T-helper 1 cell treated with Interleukin-12 subunit alpha and Interleukin-12 subunit beta and Interleukin-4 antibody, amounts not matched to agents 30 μg/mL and 1 μg/mL, for 36 hours (primary cell): ENCODE measurements around the gene MAST4.
"Not testable (repeated sequence)": the region's sequence is repeated elsewhere in the genome, so short reads cannot be mapped to it uniquely, and the experiment has no call there.

Experiments
- H3K27ac Mint-ChIP-seq: one replicate; pipeline ENCODE4 v1.8.0; 2021; ENCODE audit warnings: mild to moderate bottlenecking, mixed read lengths
- H3K27me3 Mint-ChIP-seq: one replicate; pipeline ENCODE4 v1.8.0; 2021; ENCODE audit warnings: low read depth, mixed read lengths
- H3K36me3 Mint-ChIP-seq: one replicate; pipeline ENCODE4 v1.8.0; 2021; ENCODE audit warnings: low read depth, mixed read lengths
- H3K4me1 Mint-ChIP-seq: one replicate; pipeline ENCODE4 v1.8.0; 2021; ENCODE audit warnings: low read depth, mixed read lengths
- H3K4me3 Mint-ChIP-seq: one replicate; pipeline ENCODE4 v1.8.0; 2021; ENCODE audit warnings: mild to moderate bottlenecking, moderate library complexity, mixed read lengths
- H3K9me3 Mint-ChIP-seq: one replicate; pipeline ENCODE4 v1.8.0; 2021; ENCODE audit warnings: mixed read lengths

Gene MAST4

DNA sequence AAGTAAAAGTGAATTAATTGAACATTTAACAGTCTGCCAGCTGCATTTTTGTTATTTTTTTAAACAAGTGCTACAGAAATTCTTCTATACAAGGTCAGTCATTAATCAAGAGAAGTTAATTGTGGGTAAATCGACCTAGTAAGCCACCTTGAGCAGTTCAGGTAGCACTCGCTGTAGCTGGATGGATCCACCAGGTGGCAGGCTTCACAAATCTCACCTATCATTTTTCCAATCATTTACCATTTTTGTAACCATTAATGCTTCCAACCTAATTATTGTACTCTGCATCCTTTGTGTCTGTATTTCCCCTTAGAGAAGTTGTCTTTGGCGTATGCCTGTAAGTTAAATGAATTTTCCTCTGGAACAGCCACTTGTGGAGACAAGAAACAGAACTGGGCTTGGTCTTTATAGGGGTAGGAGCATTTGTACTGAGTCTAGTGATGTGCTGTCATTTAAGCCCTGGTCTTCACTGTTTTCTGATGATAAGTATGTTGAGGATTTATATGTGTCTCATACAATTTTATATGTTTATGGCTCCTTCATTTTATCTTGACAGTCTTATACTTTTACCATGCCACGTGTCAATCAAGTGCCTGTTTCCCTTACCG is 560.9 kb downstream of the MAST4 start:
- peaks cover 48% of the 10 kb centered on the region for H3K4me1 Mint-ChIP-seq
- no peaks in the 10 kb centered on the region for H3K9me3 Mint-ChIP-seq
- peak overlapping the region; percentile 74 for H3K27ac Mint-ChIP-seq
- H3K27me3 Mint-ChIP-seq = no peaks in the 10 kb centered on the region
- no peak overlapping the region for H3K4me3 Mint-ChIP-seq
- peaks cover 47% of the 10 kb centered on the region for H3K36me3 Mint-ChIP-seq

DNA sequence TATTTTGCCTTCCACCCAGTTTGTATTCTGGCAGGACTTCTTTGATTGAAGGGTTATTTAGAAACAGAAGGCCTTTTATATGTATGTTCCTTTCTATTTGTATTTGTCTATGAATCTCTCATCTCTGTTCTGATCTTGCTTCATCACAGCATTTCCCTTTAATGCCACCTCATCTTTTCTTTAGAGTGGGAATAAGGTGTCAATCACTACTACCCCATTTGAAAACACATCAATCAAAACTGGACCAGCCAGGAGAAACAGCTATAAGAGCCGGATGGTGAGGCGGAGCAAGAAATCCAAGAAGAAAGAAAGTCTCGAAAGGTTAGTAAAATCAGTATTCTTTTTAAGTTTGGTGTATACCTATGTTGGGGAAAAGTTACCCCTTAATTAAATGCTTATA is 564.1 kb downstream of the MAST4 start:
- Mint-ChIP-seq H3K4me3 (peak overlapping the region; percentile 89), H3K36me3 (peaks cover 61% of the 10 kb centered on the region), H3K4me1 (peaks cover 63% of the 10 kb centered on the region), H3K9me3 (no peaks in the 10 kb centered on the region), H3K27me3 (no peaks in the 10 kb centered on the region), H3K27ac (peak overlapping the region; percentile 86)

DNA sequence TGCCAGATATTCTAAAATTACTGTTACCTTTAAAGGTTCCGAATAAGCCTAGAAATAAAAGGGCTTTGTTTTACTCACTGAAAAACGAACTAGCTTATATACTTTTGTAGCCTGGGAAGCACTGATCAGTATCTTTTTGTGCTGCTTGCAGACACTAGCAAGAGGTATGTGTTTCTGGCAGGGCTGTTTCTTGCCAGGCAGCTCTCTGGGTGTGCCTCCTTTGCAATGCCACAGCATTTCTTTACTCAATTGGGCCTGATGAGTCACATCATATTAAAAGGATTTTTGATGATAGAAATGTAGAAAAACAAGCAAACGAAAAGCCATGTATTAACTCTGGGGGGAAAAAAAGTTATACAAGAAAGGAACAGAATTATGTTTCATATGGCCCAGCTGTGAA is 564.8 kb downstream of the MAST4 start:
- peak overlapping the region; percentile 89 for H3K4me3 Mint-ChIP-seq
- H3K4me1 Mint-ChIP-seq = peaks cover 63% of the 10 kb centered on the region
- H3K9me3 Mint-ChIP-seq = no peaks in the 10 kb centered on the region
- peak overlapping the region; percentile 86 for H3K27ac Mint-ChIP-seq
- H3K27me3 Mint-ChIP-seq = no peaks in the 10 kb centered on the region
- H3K36me3 Mint-ChIP-seq = peaks cover 68% of the 10 kb centered on the region

DNA sequence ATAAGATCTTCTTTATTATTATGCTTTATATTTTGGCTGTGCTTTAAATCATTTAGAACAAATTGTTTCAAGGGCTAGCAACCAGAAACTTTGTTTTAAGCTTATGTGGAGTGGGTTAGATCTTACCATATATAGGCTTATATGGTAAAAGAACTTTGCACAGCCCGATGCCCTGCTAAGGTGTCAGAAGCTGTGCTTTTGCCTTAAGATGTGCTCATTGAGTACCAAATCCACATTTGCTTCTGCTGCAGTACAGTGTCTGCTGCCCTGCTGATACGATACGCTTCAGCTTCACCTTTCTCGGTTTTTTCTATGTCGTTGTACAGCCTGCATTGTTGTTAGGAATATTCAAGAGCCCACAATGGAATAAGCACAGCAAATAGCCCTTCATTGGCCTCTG is 565.6 kb downstream of the MAST4 start:
- Mint-ChIP-seq H3K36me3 (peaks cover 64% of the 10 kb centered on the region), H3K4me1 (peaks cover 58% of the 10 kb centered on the region), H3K27ac (peak overlapping the region; percentile 86), H3K4me3 (peak overlapping the region; percentile 89), H3K9me3 (no peaks in the 10 kb centered on the region), H3K27me3 (no peaks in the 10 kb centered on the region)

- Mint-ChIP-seq H3K27me3 (no peaks in the 10 kb centered on the region), H3K4me1 (peaks cover 66% of the 10 kb centered on the region), H3K27ac (peak overlapping the region; percentile 86), H3K4me3 (peak overlapping the region; percentile 89), H3K9me3 (no peaks in the 10 kb centered on the region), H3K36me3 (peaks cover 69% of the 10 kb centered on the region)
Observed at GRCh38 chr5:67163231-67163756, 567.1 kb downstream of the MAST4 start.

DNA sequence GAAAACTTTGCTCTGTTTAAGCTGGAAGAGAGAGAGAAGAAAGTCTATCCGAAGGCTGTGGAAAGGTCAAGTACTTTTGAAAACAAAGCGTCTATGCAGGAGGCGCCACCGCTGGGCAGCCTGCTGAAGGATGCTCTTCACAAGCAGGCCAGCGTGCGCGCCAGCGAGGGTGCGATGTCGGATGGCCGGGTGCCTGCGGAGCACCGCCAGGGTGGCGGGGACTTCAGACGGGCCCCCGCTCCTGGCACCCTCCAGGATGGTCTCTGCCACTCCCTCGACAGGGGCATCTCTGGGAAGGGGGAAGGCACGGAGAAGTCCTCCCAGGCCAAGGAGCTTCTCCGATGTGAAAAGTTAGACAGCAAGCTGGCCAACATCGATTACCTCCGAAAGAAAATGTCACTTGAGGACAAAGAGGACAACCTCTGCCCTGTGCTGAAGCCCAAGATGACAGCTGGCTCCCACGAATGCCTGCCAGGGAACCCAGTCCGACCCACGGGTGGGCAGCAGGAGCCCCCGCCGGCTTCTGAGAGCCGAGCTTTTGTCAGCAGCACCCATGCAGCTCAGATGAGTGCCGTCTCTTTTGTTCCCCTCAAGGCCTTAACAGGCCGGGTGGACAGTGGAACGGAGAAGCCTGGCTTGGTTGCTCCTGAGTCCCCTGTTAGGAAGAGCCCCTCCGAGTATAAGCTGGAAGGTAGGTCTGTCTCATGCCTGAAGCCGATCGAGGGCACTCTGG is 567.8 kb downstream of the MAST4 start:
- Mint-ChIP-seq H3K4me3 (peak overlapping the region; percentile 89), H3K36me3 (peaks cover 71% of the 10 kb centered on the region), H3K4me1 (peaks cover 67% of the 10 kb centered on the region), H3K27ac (peak overlapping the region; percentile 100), H3K27me3 (no peaks in the 10 kb centered on the region), H3K9me3 (no peaks in the 10 kb centered on the region)

- Mint-ChIP-seq H3K4me1 (peaks cover 61% of the 10 kb centered on the region), H3K4me3 (peak overlapping the region; percentile 89), H3K27ac (peak overlapping the region; percentile 100), H3K27me3 (no peaks in the 10 kb centered on the region), H3K36me3 (peaks cover 72% of the 10 kb centered on the region), H3K9me3 (no peaks in the 10 kb centered on the region)
Observed at GRCh38 chr5:67164856-67165525, 568.8 kb downstream of the MAST4 start.

DNA sequence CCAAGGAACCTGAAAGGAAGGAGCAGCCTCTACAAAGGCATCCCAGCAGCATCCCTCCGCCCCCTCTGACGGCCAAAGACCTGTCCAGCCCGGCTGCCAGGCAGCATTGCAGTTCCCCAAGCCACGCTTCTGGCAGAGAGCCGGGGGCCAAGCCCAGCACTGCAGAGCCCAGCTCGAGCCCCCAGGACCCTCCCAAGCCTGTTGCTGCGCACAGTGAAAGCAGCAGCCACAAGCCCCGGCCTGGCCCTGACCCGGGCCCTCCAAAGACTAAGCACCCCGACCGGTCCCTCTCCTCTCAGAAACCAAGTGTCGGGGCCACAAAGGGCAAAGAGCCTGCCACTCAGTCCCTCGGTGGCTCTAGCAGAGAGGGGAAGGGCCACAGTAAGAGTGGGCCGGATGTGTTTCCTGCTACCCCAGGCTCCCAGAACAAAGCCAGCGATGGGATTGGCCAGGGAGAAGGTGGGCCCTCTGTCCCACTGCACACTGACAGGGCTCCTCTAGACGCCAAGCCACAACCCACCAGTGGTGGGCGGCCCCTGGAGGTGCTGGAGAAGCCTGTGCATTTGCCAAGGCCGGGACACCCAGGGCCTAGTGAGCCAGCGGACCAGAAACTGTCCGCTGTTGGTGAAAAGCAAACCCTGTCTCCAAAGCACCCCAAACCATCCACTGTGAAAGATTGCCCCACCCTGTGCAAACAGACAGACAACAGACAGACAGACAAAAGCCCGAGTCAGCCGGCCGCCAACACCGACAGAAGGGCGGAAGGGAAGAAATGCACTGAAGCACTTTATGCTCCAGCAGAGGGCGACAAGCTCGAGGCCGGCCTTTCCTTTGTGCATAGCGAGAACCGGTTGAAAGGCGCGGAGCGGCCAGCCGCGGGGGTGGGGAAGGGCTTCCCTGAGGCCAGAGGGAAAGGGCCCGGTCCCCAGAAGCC is 569.6 kb downstream of the MAST4 start:
- Mint-ChIP-seq H3K4me3 (peak overlapping the region; percentile 89), H3K9me3 (no peaks in the 10 kb centered on the region), H3K36me3 (peaks cover 67% of the 10 kb centered on the region), H3K4me1 (peaks cover 54% of the 10 kb centered on the region), H3K27ac (peak overlapping the region; percentile 100), H3K27me3 (no peaks in the 10 kb centered on the region)

GRCh38 chr5:67166460-67167285 is 570.5 kb downstream of the MAST4 start:
- no peaks in the 10 kb centered on the region for H3K27me3 Mint-ChIP-seq
- H3K4me1 Mint-ChIP-seq = peaks cover 45% of the 10 kb centered on the region
- no peaks in the 10 kb centered on the region for H3K9me3 Mint-ChIP-seq
- peak overlapping the region; percentile 100 for H3K27ac Mint-ChIP-seq
- H3K36me3 Mint-ChIP-seq = peaks cover 59% of the 10 kb centered on the region
- peak overlapping the region; percentile 89 for H3K4me3 Mint-ChIP-seq

GRCh38 chr5:67168069-67168468 is 571.9 kb downstream of the MAST4 start:
- H3K27ac Mint-ChIP-seq = peak overlapping the region; percentile 100
- H3K9me3 Mint-ChIP-seq = no peaks in the 10 kb centered on the region
- peak overlapping the region; percentile 89 for H3K4me3 Mint-ChIP-seq
- peaks cover 45% of the 10 kb centered on the region for H3K36me3 Mint-ChIP-seq
- no peaks in the 10 kb centered on the region for H3K27me3 Mint-ChIP-seq
- peaks cover 31% of the 10 kb centered on the region for H3K4me1 Mint-ChIP-seq

DNA sequence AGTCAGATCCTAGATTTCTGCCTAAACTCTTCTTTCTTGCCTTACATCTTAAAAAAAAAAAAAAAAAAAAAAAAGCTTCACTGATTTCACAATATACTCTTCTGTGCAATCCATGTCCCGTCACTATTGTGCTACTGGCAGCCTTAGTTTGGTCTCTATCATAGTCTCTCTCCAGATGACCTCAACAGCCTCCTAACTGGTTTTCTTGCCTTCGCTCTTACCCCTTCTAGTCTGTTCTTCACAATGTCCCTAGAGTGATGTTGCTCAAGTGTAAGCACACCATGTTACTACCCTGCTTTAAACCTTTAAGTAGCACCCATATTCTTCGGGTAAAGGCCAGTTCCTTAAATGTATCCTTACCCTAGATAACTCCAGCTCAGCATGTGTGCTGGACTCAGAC is 574.6 kb downstream of the MAST4 start:
- Mint-ChIP-seq H3K4me3 (no peak overlapping the region), H3K27ac (no peak overlapping the region), H3K4me1 (peaks cover 24% of the 10 kb centered on the region), H3K9me3 (peaks cover 12% of the 10 kb centered on the region), H3K27me3 (no peaks in the 10 kb centered on the region), H3K36me3 (peaks cover 30% of the 10 kb centered on the region)

DNA sequence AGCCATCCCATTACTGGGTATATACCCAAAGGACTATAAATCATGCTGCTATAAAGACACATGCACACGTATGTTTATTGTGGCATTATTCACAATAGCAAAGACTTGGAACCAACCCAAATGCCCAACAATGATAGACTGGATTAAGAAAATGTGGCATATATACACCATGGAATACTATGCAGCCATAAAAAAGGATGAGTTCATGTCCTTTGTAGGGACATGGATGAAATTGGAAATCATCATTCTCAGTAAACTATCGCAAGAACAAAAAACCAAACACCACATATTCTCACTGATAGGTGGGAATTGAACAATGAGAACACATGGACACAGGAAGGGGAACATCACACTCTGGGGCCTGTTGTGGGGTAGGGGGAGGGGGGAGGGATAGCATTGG is 577.2 kb downstream of the MAST4 start:
- H3K4me1 Mint-ChIP-seq = peaks cover 17% of the 10 kb centered on the region
- not testable (repeated sequence) for H3K27ac Mint-ChIP-seq, H3K27me3 Mint-ChIP-seq, H3K4me3 Mint-ChIP-seq
- peaks cover 36% of the 10 kb centered on the region for H3K36me3 Mint-ChIP-seq
- peaks cover 35% of the 10 kb centered on the region for H3K9me3 Mint-ChIP-seq

DNA sequence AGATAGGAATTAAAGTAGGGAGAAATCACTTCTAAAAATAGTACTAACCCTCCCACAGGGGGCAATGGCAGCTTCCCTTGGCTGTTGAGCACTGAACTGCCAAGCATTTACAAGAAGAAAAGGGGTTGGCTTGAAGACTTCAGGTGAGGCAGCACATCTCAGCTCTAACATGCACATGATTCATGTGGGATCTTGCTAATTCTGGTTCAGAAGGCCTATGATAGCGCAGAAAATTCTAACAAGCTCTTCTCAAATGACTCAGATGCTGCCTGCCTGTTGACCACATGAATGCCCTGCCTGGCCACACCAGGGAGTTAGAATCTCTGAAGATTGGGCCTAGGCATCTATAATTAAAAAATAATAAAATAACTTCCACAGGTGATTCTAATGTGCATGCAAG is 577.8 kb downstream of the MAST4 start:
- Mint-ChIP-seq H3K4me1 (peaks cover 15% of the 10 kb centered on the region), H3K4me3 (no peak overlapping the region), H3K36me3 (peaks cover 37% of the 10 kb centered on the region), H3K27me3 (no peaks in the 10 kb centered on the region), H3K27ac (no peak overlapping the region), H3K9me3 (peaks cover 40% of the 10 kb centered on the region)
